Measurements from ENCODE around the gene SFSWAP.
"Not testable (repeated sequence)": the region's sequence is repeated elsewhere in the genome, so short reads cannot be mapped to it uniquely, and the experiment has no call there.

SFSWAP gene

GRCh38 chr12:131710464-131711457, at the start of gene SFSWAP:
Gene SFSWAP, plus strand, starts transcription at chr12:131711090. Its CDS starts 140 bp downstream, at chr12:131711230.
- H3K4me3 ChIP-seq (ENCODE audit: low read length), result peak within 1 kb of the TSS; percentile 100
- peak; percentile 79 for DNase-seq (ENCODE audit: low read depth)
- no peak for TF ChIP-seq CTCF (conservative IDR thresholded peaks at IDR 0.05; ENCODE audit: low read length)

GRCh38 chr12:131661170-131661985, 49.5 kb upstream of the SFSWAP start:
- peak overlapping the region; percentile 26; the same call in 1 of the 2 replicates for H3K4me3 ChIP-seq (ENCODE audit: low read length)
- DNase-seq (ENCODE audit: low read depth), result not testable (repeated sequence)

DNA sequence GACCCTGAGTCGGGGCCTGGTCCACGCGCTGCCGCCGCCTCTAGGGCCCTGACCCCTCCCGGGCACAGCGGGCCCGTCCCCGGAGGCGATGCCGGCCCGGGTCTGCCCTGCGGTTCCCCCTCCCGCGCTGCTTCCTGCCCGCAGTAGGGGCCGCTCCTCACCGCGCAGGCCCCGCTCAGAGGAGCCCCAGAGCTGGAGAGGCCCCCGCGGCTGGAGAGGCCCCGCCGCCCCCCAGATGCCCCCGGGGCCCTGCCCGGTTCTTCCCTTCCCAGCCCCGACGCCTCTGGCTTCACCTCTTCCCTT, 49.0 kb upstream of the SFSWAP start:
- not testable (repeated sequence) for H3K4me3 ChIP-seq (ENCODE audit: low read length); DNase-seq (ENCODE audit: low read depth)

DNA sequence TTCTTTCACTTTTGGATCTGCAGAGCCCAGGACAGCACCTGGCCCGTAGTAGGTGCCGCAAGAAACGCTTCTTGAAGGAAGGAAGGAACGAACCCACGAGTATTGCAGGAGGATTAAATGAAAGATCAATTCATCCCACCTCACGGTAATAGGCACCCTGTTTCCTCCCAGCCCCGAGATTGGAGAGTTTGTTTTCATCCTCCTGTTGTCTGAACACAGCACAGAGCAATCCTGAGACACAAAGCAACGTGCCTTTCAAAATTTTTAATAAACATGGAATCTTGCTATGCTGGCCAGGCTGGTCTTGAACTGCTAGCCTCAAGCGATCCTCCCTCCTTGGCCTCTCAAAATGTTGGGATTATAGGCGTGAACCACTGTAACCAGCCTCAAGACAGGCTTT, 48.5 kb upstream of the SFSWAP start:
- DNase-seq (ENCODE audit: low read depth); H3K4me3 ChIP-seq (ENCODE audit: low read length): not testable (repeated sequence)

- H3K4me3 ChIP-seq (ENCODE audit: low read length); DNase-seq (ENCODE audit: low read depth): not testable (repeated sequence)
These were observed 45.2 kb upstream of the SFSWAP start for GRCh38 chr12:131665666-131666065.

DNA sequence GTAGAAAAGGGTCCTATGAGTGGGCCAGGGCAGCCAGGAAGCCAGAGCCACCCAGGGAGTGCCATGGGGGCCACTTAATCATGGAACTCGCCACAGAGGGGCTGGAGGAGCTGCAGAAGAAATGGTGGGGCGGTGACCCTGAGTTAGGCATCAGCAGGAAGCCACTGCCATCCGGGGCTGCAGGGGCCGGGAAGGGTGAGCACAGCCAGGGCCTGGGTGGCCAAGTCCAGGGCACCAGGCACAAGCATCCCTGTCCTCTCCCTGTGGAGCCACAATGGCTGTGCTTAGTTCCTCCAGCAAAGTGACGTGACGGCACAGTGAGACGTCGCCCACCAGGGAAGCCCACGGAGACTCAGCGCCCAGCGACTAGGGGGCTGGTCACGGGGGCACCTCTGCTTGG, 44.4 kb upstream of the SFSWAP start:
- DNase-seq (ENCODE audit: low read depth); H3K4me3 ChIP-seq (ENCODE audit: low read length): not testable (repeated sequence)

GRCh38 chr12:131666978-131667601, 43.8 kb upstream of the SFSWAP start:
- H3K4me3 ChIP-seq (ENCODE audit: low read length); DNase-seq (ENCODE audit: low read depth): not testable (repeated sequence)

DNA sequence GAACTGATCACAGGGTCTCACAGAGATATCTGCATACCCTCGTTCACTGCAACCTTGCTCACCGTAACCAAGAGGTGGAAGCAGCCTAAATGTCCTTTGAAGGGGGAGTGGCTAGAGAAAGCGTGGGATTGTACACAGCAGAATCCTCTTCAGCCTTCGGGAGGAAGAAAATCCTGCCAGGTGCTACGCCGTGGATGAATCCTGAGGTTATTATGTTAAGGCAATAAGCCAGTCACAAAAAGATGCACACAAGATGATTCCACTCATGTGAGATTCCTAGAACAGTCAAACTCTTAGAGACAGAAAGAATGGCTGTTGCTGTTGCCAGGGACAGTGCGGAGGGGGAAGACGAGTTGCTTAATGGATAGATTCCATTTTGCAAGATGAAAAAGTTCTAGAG, 39.6 kb upstream of the SFSWAP start:
- TF ChIP-seq CTCF (conservative IDR thresholded peaks at IDR 0.05; ENCODE audit: low read length), result no peak
- no peak for DNase-seq (ENCODE audit: low read depth)

GRCh38 chr12:131671871-131672270, 39.0 kb upstream of the SFSWAP start:
- no peak for TF ChIP-seq CTCF (conservative IDR thresholded peaks at IDR 0.05; ENCODE audit: low read length)
- no peak for DNase-seq (ENCODE audit: low read depth)
- H3K4me3 ChIP-seq (ENCODE audit: low read length), result no peak overlapping the region

More for the DNA sequence above, 39.6 kb upstream of the SFSWAP start:
- no peak overlapping the region for H3K4me3 ChIP-seq (ENCODE audit: low read length)

DNA sequence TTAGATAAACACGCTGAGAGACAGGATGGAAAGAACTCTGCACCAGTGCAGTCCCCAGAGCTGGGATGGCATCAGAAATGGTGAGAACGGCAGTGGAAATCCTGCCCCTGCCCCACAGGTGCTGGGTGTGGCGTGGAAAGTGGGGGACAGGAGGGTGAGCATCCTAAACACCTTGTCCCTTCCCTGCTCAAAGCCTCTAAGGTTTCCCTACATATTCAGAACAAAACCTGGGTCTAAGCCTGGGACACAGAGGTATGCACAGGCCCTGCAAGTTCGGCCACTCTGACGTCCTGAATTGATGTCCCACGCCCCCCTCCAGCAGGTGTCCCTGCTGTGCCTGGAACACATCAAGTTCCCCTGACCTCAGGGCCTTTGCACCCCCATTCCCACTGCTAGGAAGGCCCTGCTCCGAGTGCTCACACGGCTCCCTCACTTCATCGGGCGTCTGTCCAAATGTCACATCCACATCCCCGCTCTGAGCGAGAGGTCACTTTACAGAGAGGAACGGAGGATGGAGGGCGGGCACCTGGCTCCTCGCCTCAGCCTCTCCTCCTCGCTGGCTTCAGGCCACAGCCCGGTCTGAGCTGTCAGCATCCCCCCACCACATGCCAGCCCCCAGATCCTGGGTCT, 38.5 kb upstream of the SFSWAP start:
- no peak overlapping the region for H3K4me3 ChIP-seq (ENCODE audit: low read length)
- no peak for DNase-seq (ENCODE audit: low read depth)
- no peak for TF ChIP-seq CTCF (conservative IDR thresholded peaks at IDR 0.05; ENCODE audit: low read length)
